GM18511 (cell line): Measurements from ENCODE around the gene TBCE.
"Not testable (repeated sequence)": the region's sequence is repeated elsewhere in the genome, so short reads cannot be mapped to it uniquely, and the experiment has no call there.

Source experiments
- ATAC-seq: cut with Tn5 transposase; IDR thresholded peaks from one replicate; pipeline ENCODE4 v1.9.1; 2021; ENCODE audit warnings: mild to moderate bottlenecking, moderate library complexity; ENCODE audit not compliant: unreplicated experiment

Gene TBCE

GRCh38 chr1:235351441-235351840 is 15.8 kb upstream of the TBCE start:
- no peak for ATAC-seq

- ATAC-seq: no peak
Observed at GRCh38 chr1:235351898-235352297, 15.3 kb upstream of the TBCE start.

- ATAC-seq: no peak
Observed at GRCh38 chr1:235357485-235358373, 9.5 kb upstream of the TBCE start.

GRCh38 chr1:235358899-235359298 is 8.3 kb upstream of the TBCE start:
- no peak for ATAC-seq

- ATAC-seq: not testable (repeated sequence)
Observed at GRCh38 chr1:235364189-235364588, 3.0 kb upstream of the TBCE start.

- no peak for ATAC-seq
Observed at GRCh38 chr1:235366286-235366685, 941 bp upstream of the TBCE start.

GRCh38 chr1:235368428-235368827 is 1.2 kb downstream of the TBCE start:
- ATAC-seq: no peak

GRCh38 chr1:235369802-235370201 is 2.6 kb downstream of the TBCE start:
- ATAC-seq: no peak

GRCh38 chr1:235375919-235376605 is 8.8 kb downstream of the TBCE start:
- no peak for ATAC-seq

- not testable (repeated sequence) for ATAC-seq
Observed at GRCh38 chr1:235378134-235378735, 11.0 kb downstream of the TBCE start.

- not testable (repeated sequence) for ATAC-seq
Observed at GRCh38 chr1:235381955-235382739, 14.9 kb downstream of the TBCE start.

- not testable (repeated sequence) for ATAC-seq
Observed at GRCh38 chr1:235385633-235386032, 18.4 kb downstream of the TBCE start.

- ATAC-seq: no peak
Observed at GRCh38 chr1:235391874-235392273, 24.6 kb downstream of the TBCE start.

- no peak for ATAC-seq
Observed at GRCh38 chr1:235397733-235398132, 30.5 kb downstream of the TBCE start.

- ATAC-seq: no peak
Observed at GRCh38 chr1:235399661-235400060, 32.4 kb downstream of the TBCE start.

GRCh38 chr1:235401251-235401650 is 34.0 kb downstream of the TBCE start:
- no peak for ATAC-seq

GRCh38 chr1:235402457-235403200 is 35.4 kb downstream of the TBCE start:
- ATAC-seq: no peak

GRCh38 chr1:235403593-235403992 is 36.4 kb downstream of the TBCE start:
- ATAC-seq: no peak

GRCh38 chr1:235404190-235404589 is 37.0 kb downstream of the TBCE start:
- ATAC-seq: no peak

- ATAC-seq: no peak
Observed at GRCh38 chr1:235407419-235407818, 40.2 kb downstream of the TBCE start.
